ENCODE measurements around the gene FBXO2.

Gene FBXO2

DNA sequence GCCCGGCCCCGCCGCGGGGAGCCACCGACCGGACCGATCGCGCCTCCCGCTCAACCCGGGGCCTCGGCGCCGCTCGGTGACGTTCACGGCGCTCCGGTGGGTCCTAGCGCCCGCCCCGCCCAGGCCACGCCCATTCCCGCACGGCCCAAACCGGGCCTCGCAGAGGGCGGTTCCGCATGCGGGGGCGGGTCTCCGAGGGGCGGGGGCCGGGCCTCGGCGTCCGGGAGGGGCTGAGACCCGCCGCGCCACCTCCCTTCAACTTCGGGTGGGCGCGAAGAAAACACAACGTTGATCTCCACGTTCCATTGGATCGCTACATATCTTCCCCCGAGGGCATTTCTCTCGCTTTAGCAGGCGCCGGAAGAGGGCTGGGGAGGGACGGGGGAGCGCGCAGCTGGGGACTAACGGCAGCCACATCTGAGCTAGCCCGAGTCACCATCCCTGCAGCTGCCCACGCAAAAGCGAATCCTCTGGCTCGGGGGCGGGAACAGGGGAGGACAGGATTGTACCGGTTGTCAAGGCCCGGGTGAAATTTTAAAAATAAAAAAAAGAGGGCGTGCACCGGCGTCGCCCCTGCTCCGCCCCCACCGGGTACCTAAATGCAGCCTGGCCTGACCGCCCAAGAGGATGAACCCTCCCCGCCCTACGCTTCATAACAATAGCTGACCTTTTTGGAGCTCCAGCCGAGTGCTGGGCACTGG is 27.0 kb upstream of the FBXO2 start, which contains the start of gene MAD2L2:
Gene MAD2L2 (minus strand): TSS at position 78 of the 701 bp plus-strand sequence. CDS start 547 bp downstream, outside the sequence.
- DNase-seq = peak; percentile 87 to 90

GRCh38 chr1:11680270-11681070 is 26.2 kb upstream of the FBXO2 start:
- no peak for DNase-seq

GRCh38 chr1:11678442-11678841 is 24.2 kb upstream of the FBXO2 start:
- no peak for DNase-seq

DNA sequence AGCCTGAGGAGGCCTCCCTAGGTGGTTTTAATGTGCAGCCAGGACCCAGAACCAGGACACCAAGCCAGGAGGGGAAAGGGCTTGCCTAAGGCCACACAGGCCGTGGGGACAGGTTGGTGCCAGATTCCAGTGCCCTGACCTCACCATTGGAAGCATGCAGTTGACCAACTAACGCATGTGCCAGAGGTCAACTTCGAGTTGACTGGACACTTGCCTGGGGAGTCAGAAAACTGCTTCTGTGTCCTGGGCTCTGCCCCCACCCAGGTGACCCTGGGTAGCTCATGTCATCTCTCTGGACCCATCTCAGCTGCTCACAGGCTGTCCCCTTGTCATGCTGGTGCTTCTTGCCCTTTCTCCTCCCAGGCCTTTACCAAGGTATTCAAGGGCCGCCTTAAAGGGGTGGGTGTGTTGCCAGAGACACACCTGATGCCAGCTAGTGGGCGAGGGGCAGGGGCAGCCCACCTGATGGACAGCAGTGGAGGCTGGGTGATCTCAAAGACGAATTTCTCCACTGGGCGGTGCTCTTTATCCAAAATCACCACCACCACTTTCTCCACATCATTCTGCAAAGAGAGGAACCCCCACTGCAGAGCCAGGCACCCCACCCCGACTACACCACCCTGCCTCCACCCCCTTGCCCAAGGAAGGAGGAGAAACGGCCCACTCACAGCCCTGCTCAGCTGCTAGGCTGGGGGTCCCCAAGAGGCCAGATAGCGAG is 22.3 kb upstream of the FBXO2 start:
- no peak for DNase-seq

DNA sequence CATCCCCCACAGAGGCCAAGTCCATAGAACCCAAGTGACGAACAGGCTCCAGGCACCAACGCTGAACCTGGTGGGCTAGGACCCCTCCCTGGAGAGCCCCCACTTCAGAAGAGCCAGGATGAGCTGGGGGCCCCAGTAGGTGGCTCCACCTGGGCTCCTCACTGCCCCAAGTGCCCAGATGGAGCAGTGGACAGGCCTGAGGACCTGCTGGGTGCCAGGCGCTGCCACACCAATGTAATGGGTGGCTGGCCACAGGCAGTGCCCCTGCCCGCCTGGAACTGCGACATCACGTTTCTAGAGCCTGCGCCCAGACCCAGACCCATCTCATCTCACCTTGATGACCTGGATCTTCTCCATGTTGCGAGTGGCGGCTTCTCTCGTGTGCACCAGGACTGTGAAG is 21.1 kb upstream of the FBXO2 start:
- no peak for DNase-seq

GRCh38 chr1:11674488-11674887 is 20.3 kb upstream of the FBXO2 start:
- DNase-seq = no peak

DNA sequence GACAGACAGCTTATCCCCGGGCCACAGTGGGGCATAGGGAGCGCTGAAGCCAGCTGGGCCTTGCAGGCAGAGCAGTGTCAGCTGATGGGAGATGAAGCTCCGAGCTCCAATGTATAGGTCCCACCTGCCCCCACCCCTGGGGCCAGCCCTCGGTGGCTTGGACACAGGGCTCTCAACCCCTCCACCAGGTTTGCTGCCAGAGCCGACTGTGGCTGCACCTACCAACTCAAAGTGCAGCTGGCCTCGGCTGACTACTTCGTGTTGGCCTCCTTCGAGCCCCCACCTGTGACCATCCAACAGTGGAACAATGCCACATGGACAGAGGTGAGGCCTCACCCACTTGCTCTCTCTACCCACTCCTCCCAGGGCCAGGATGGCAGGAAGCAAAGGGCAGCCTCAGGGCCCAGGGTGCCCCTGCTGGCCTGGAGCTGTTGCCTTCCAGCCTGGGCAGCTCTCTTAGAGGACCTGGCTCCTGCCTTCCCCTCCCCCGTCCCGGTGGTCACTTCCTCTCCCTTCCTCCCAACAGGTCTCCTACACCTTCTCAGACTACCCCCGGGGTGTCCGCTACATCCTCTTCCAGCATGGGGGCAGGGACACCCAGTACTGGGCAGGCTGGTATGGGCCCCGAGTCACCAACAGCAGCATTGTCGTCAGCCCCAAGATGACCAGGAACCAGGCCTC is 19.0 kb upstream of the FBXO2 start:
- DNase-seq = no peak

GRCh38 chr1:11671544-11672286 is 17.5 kb upstream of the FBXO2 start:
- no peak for DNase-seq

- no peak for DNase-seq
These were observed 16.9 kb upstream of the FBXO2 start for GRCh38 chr1:11671205-11671543.

GRCh38 chr1:11670747-11671146 is 16.5 kb upstream of the FBXO2 start:
- no peak for DNase-seq

- DNase-seq = no peak
These were observed 14.3 kb upstream of the FBXO2 start for GRCh38 chr1:11668516-11668915.

GRCh38 chr1:11664336-11665065 is 10.3 kb upstream of the FBXO2 start:
- peak; percentile 29 to 38 for DNase-seq

DNA sequence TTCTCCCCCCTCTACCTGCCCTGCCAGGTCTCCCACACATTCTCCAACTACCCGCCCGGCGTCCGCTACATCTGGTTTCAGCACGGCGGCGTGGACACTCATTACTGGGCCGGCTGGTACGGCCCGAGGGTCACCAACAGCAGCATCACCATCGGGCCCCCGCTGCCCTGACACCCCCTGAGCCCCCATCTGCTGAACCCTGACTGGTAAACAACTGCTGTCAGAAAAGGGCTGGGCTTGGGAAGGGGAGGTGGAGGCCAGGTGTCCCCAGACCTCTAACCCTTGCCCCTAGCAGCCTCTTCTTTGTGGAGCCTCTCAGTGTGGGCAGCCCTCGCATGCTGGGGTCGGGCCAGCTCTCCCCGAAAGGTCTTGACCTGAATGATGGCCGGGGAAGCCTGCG is 6.9 kb upstream of the FBXO2 start:
- DNase-seq = no peak

GRCh38 chr1:11659748-11660147 is 5.5 kb upstream of the FBXO2 start:
- no peak for DNase-seq

DNA sequence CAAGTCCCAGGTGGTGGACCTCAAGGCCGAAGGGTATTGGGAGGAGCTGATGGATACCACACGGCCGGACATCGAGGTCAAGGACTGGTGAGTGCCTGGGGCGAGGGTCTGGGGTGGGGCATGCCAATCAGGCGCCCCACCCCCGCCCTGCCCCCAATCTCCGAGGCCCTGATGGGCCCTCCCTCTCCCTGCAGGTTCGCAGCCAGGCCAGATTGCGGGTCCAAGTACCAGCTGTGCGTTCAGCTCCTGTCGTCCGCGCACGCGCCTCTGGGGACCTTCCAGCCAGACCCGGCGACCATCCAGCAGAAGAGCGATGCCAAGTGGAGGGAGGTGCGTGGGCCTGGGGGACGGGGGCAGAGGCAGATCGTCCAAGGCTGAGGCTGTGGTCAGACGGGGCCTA is 4.3 kb upstream of the FBXO2 start:
- no peak for DNase-seq

GRCh38 chr1:11657654-11658053 is 3.4 kb upstream of the FBXO2 start:
- DNase-seq = no peak

GRCh38 chr1:11654939-11655808 is 945 bp upstream of the FBXO2 start:
- DNase-seq = no peak

DNA sequence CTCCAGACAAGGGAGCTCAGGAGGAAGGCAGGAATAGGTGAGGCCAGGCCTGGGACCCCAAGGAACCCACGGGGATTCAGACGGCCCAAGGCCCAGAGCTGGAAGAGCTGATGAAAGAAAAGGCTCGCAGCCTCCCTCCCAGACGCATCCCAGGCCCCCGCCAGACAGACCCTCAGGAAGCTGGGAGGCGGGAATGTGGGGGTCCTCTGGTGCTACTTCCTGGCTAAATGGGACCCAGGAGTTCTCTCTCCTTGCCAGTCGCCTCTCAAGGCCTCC is 430 bp downstream of the FBXO2 start:
- DNase-seq = no peak

DNA sequence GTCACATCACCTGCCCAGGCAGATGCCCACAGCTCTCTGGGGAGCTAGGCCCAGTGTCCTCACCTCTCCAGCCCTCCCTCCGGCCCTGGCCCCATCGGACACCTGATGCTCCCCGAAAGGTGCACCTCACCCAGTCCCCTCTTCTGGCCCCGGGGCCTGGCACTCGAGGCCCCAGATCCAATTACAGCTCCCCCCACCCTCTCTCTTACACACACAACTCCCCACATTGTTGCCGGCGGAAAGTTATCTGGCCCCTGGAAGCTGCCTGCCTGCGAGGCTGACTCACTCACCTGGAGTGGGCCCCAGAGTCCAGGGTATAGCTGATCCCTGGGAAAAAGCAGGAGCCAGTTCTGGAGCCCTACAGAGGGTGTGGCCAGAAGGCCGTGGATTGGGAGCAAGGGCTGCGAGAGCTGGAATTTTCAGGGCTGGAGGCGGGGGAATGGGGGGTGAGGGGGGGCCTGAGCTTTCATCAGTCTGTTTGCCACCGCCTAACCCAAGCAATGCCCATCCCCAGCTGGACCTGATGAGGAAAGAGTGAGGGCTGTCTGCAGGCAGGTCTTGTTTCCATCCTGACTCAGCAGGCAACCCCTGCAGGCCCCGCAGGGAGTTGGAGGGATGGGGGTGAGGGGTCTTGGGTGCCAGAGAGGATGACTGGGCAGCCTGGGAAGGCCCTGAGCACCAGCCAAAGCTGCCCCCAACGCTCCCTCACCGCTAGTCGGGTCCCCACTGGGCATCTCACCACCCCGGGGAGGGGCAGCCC is 948 bp downstream of the FBXO2 start:
- DNase-seq = no peak

GRCh38 chr1:11652203-11652780 is 1.9 kb downstream of the FBXO2 start:
- no peak for DNase-seq

Data from stimulated activated CD4-positive, alpha-beta T cell treated with anti-CD3 and anti-CD28 coated beads, Interleukin-2, amount 100 ng/mL, for 48 hours (primary cell).